HG03025 (cell line): ENCODE results near the gene SNPH.

ENCODE experiments used
- ATAC-seq: cut with Tn5 transposase; IDR thresholded peaks from one replicate; pipeline ENCODE4 v1.9.1; 2021; ENCODE audit warnings: mild to moderate bottlenecking, moderate library complexity; ENCODE audit not compliant: unreplicated experiment, low FRiP score

SNPH gene

DNA sequence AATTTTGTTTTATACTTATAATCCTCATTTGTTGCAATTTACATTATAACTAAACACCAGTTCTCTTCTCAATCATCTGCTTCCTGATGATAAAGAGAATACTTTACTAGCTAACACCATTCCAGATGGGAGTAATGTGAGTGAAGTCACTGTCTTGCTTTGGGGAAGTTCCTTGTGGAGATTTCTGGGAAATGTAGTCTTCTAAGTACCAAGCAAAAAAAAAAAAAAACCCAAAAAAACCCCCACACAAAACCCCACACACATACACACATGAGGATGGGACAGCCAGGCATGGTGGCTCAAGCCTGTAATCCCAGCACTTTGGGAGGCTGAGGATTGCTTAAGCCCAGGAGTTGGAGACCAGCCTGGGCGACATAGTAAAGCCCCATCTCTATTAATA lies 2.2 kb upstream of the SNPH start:
- ATAC-seq, result no peak

DNA sequence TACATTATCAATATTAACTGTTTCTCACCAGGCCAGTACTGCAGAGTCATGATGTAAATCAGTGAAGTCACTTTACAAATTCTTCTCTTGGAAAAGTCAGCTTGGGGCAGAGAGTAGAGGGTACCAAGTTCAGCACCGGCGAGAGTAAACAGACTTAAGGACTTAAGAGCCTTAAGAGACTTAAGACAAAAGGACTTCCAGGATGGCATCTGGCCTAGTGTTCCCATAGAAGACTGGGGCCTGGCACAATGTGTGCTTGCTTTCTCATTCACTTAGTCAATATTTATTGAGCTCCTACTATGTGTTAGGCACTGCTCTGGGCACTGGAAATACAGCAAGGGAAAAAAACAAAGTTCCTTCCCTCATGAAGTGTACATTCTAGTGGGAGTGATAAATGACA lies 1.4 kb upstream of the SNPH start:
- no peak for ATAC-seq

DNA sequence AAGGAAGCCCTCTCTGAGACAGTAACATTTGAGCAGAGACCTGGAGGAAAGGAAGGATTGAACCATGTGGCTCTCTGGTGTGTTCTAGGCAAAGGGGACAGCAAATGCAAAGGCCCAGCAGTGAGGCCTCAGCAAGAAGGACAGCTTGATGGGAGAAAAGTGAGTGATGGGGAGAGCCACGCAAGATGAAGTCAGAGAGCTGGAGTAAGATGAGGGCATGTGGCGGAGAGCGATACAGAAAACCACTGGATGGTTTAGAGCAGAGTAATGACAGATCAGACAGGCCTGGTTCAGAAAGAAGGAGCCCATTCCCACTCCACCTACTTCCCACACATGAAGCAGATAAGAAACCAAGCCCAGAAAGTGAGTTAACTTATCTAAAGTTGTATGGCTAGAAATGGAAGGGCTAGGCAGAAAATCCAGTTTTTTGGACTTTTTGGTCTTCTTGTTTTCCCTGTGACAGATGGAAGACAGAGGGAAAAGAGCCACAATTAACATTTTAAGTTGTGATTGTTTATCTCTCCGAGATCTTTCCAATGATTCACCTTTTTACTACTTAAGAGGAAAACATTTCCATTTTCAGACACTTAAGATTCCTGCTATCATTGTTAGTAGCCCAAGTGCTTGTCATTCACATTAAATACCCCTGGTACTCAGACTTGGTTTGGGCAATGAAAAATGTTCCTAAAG lies 723 bp upstream of the SNPH start:
- ATAC-seq, result no peak

DNA sequence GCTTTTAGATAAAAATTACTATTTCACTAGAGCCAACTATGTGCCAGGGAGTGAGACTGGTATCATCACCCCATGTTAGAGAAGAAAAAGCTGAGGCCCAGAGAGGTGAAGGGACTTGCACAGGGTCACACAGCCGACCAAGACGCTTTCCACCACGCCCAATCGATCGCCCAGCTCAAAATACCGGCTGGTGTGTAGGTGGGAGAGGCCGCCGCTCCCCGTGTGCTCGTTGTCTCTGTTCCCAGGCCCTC lies 253 bp upstream of the SNPH start:
- ATAC-seq, result no peak

- no peak for ATAC-seq
Measured at GRCh38 chr20:1267161-1267560, 1.1 kb downstream of the SNPH start.

DNA sequence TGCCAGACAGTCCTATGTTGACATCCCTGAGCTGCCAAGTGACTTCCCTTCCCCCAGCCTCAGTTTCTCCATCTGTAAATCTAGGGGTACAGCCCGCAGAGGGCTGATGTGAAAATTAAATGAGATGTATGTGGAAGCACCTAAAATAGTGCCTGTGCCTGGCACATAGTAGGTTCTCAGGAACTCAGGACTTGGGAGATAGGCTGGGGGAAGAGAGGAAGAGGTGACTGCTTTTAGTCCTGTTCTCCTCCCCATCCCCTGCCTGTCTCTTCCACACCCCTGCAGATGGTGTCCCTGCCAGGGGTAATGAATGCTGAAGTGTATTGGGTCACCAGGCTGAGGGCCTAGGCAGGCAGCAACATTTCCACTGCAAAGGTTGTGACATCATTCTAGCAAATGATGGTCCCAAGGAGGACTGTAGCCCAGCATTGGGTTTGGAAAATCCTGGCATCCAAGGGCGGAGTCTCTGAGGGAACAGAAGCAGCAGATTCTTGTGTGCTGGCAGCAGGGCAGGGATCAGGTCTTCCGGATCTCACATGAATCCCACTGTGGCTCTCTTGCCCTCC lies 1.8 kb downstream of the SNPH start:
- no peak for ATAC-seq

- no peak for ATAC-seq
Measured at GRCh38 chr20:1269235-1269634, 3.1 kb downstream of the SNPH start.

DNA sequence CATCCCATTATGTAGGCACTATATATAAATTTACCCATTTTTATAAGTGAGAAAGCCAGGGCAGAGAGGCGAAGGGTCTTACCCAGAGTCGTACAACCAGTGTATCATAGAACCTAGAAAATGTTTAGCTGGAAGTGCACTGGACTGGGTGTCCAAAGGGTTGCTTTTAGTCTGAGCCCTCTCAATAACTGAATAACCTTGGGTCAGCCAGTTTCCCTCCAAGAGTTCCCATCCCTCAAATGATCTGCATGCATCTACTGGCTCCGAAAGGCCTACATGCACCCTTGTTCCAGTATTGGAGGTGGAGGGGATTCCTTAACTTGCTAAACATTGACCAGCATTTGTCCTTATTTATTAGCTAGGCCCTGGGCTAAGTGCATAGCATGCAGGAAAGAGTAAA lies 3.8 kb downstream of the SNPH start:
- no peak for ATAC-seq

- ATAC-seq, result no peak
Measured at GRCh38 chr20:1272368-1273100, 6.4 kb downstream of the SNPH start.

DNA sequence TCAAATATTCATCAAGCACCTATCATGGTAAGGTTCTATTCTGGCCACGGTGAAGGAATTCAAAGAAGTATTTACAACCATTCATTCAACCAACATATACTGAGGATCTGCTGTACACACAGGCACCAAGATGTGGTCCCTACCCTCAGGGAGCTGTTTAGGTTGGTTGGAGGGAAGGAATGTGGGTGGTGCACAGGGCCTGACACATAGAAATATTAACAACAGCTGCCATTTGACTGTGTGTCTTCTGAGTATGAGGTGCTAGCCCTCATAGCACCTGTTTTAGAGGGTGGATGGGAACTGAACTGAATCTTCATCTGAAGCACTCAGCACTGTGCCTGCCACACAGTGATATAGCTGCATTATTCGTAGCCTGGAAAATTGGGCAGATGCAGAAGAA lies 7.3 kb downstream of the SNPH start:
- ATAC-seq, result no peak

DNA sequence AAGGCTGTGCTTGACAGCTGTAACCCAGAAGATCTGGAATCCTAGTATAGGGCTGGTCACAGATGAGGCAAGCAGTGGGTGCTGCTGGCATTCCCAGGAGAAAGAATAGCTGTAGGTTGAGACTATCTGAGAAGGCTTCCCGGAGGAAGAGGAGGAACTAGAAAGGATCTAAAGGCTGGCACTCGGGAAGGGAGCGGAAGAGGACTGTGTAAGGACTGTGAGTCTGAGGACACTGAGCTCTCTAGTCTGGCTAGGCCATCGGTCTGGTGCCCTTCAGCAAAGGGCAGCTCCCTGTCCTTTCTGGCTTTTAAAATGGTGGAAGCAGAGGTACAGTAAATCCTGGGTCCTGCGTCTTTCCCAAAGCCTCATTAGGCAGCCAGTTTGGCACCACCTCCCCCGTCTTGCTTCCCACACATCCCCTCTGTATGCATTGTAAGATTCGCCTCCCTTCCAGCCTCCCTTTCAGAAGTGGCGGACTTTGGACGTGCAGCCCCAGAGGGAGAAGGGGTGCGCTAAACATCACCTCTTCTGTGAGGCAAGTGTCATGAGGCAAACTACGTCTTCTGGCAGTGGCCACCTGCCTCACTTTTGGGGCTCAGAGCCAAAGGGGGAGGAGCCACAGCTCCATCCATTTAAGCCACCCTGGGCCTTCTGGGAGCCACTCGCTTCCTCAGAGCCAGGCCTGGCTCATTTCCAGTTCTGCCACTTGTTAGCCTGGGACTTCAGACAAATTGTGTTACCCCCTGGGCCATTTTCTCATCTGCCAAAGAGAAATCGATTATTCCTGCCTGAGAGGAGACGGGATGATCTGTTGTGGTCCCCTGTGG lies 8.6 kb downstream of the SNPH start:
- no peak for ATAC-seq

GRCh38 chr20:1275919-1276318 lies 9.8 kb downstream of the SNPH start:
- no peak for ATAC-seq

DNA sequence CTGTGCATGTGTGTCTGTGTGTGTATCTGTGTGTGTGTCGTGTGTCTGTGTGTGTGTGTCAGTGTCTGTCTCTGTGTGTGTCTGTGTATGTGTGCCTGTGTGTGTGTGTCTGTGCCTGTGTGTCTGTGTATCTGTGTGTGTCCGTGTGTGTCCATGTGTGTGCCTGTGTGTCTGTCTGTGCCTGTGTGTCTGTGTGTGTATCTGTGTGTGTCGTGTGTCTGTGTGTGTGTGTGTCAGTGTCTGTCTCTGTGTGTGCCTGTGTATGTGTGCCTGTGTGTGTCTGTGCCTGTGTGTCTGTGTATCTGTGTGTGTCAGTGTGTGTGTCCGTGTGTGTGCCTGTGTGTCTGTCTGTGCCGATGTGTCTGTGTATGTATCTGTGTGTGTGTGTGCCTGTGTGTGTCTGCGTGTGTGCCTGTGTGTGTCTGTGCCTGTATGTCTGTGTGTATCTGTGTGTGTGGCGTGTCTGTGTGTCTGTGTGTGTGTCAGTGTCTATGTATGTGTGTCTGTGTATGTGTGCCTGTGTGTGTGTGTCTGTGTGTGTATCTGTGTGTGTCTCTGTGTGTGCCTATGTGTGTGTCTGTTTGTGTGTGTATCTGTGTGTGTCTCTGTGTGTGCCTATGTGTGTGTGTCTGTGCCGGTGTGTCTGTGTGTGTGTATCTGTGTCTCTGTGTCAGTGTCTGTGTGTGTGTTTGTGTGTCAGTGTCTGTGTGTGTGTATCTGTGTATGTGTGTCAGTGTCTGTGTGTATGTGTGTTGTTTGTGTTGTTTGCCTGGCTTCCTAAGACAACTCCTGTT lies 11.6 kb downstream of the SNPH start:
- no peak for ATAC-seq

GRCh38 chr20:1278993-1279392 lies 12.9 kb downstream of the SNPH start:
- ATAC-seq, result no peak

DNA sequence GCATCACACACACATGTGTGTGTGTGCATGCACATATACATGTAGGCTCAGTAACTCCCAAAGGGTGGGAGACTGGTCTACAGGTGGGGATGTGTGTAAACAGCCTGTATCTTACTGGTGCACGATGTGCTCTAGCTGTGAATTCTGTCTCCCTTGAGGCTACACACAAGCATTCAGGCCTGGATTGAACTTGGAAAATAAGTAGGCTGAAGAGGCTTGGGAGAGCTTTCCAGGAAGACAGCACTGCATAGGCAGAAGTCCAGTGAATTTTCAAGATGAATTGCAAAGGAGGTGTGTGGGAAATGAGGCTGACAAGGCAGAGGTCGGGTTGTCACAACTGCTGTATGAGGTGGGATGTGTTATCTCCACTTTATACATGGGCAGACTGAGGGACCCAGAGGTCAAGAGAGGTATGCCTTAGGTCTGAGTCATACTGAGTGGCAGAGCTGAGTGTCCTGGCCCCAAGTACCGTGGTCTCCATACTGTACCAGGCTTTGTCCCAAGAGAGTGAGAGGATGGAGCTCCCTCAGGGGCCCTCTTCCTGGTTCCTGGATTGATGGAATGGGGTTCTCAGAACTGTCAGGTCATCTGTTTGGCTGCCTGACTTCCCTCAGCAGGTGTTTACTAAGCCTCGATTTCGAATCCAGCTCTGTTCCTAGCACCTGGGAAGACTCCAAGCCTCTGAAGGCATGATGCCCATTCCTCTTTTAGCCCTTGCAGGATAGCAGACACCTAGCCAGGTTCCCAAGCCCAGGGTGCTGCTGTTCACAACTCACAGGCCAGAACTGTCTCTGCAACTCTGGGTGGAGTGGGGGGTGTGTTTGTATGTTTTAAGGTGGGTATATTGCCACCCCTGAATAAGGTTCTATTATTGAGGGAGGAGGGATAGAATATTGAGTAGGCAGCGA lies 14.4 kb downstream of the SNPH start:
- ATAC-seq, result no peak

GRCh38 chr20:1281279-1282057 lies 15.4 kb downstream of the SNPH start:
- ATAC-seq, result no peak

DNA sequence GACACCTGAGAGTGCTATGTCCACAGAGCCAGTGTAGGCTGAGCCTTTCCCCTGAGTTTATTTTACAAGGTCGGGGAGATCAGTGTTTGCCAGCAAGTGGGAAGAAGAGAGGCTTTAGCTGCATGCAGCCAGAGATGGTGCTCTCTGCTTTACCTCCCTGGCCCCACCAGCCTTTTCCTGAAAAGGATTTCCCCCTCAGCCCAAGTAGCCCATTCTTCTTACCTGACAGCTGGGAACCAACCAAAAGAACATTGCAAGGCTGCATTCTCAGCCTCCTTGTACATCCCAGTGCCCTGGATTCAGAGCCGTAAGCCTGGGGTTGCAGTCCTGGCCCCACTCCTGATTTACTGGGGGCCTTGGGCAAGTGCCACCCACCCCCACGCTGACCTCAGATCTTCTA lies 16.9 kb downstream of the SNPH start:
- no peak for ATAC-seq

GRCh38 chr20:1283522-1284510 lies 17.7 kb downstream of the SNPH start:
- no peak for ATAC-seq
